ENCODE results near the gene TNNT2. TPM values are rescaled to one million over a fixed set of nuclear protein-coding genes. Genes with fewer than 3 reads are reported as not detected.

The TNNT2 gene
- total RNA-seq, 1 donor: not detected

GRCh38 chr1:201391225-201391624 lies 13.7 kb upstream of the TNNT2 start:
- H3K79me2 ChIP-seq (ENCODE audit: insufficient read depth, low read length): no peaks in the 10 kb centered on the region

GRCh38 chr1:201389051-201389450 lies 11.6 kb upstream of the TNNT2 start:
- no peak for TF ChIP-seq CTCF (IDR thresholded peaks at IDR 0.05; ENCODE audit: extremely low read depth, low read depth, low read length)
- Histone ChIP-seq H2AFZ (ENCODE audit: low read length) (no peak overlapping the region), H3K36me3 (ENCODE audit: insufficient read depth, low read length) (no peaks in the 10 kb centered on the region), H3K4me2 (ENCODE audit: insufficient read depth, low read length) (no peak overlapping the region), H3K27ac (ENCODE audit: low read depth, low read length) (no peak overlapping the region), H3K9me3 (ENCODE audit: low read depth, low read length) (no peaks in the 10 kb centered on the region), H4K20me1 (ENCODE audit: insufficient read depth, low read length) (no peaks in the 10 kb centered on the region), H3K79me2 (ENCODE audit: insufficient read depth, low read length) (no peaks in the 10 kb centered on the region), H3K4me1 (ENCODE audit: insufficient read depth, low read length) (peaks cover 11% of the 10 kb centered on the region), H3K27me3 (ENCODE audit: insufficient read depth, low read length) (peaks cover 11% of the 10 kb centered on the region), H3K4me3 (ENCODE audit: insufficient read depth, low read length) (no peak overlapping the region)
- no peak for DNase-seq (ENCODE audit: insufficient read length, low spot score, missing footprints)

More at GRCh38 chr1:201391225-201391624, 13.7 kb upstream of the TNNT2 start:
- peaks cover 19% of the 10 kb centered on the region for H3K27me3 ChIP-seq (ENCODE audit: insufficient read depth, low read length)
- TF ChIP-seq CTCF (IDR thresholded peaks at IDR 0.05; ENCODE audit: extremely low read depth, low read depth, low read length): no peak
- no peak overlapping the region for H3K4me3 ChIP-seq (ENCODE audit: insufficient read depth, low read length)
- H3K4me1 ChIP-seq (ENCODE audit: insufficient read depth, low read length): no peaks in the 10 kb centered on the region
- H3K4me2 ChIP-seq (ENCODE audit: insufficient read depth, low read length): no peak overlapping the region
- H3K27ac ChIP-seq (ENCODE audit: low read depth, low read length): no peak overlapping the region
- H3K36me3 ChIP-seq (ENCODE audit: insufficient read depth, low read length): no peaks in the 10 kb centered on the region
- DNase-seq (ENCODE audit: insufficient read length, low spot score, missing footprints): no peak
- H3K9me3 ChIP-seq (ENCODE audit: low read depth, low read length): no peaks in the 10 kb centered on the region
- H2AFZ ChIP-seq (ENCODE audit: low read length): no peak overlapping the region
- no peaks in the 10 kb centered on the region for H4K20me1 ChIP-seq (ENCODE audit: insufficient read depth, low read length)

GRCh38 chr1:201386208-201386607 lies 8.7 kb upstream of the TNNT2 start:
- Histone ChIP-seq H3K4me2 (ENCODE audit: insufficient read depth, low read length) (no peak overlapping the region), H4K20me1 (ENCODE audit: insufficient read depth, low read length) (no peaks in the 10 kb centered on the region), H3K27me3 (ENCODE audit: insufficient read depth, low read length) (peaks cover 9% of the 10 kb centered on the region), H3K79me2 (ENCODE audit: insufficient read depth, low read length) (no peaks in the 10 kb centered on the region), H3K4me1 (ENCODE audit: insufficient read depth, low read length) (peaks cover 18% of the 10 kb centered on the region), H3K9me3 (ENCODE audit: low read depth, low read length) (no peaks in the 10 kb centered on the region), H3K36me3 (ENCODE audit: insufficient read depth, low read length) (no peaks in the 10 kb centered on the region), H3K4me3 (ENCODE audit: insufficient read depth, low read length) (no peak overlapping the region), H3K27ac (ENCODE audit: low read depth, low read length) (no peak overlapping the region), H2AFZ (ENCODE audit: low read length) (no peak overlapping the region)
- DNase-seq (ENCODE audit: insufficient read length, low spot score, missing footprints): no peak
- TF ChIP-seq CTCF (IDR thresholded peaks at IDR 0.05; ENCODE audit: extremely low read depth, low read depth, low read length): no peak

- no peak overlapping the region for H3K4me2 ChIP-seq (ENCODE audit: insufficient read depth, low read length)
Measured at GRCh38 chr1:201385299-201385891, 7.9 kb upstream of the TNNT2 start.

More at GRCh38 chr1:201385299-201385891, 7.9 kb upstream of the TNNT2 start:
- no peak overlapping the region for H2AFZ ChIP-seq (ENCODE audit: low read length)
- H3K27me3 ChIP-seq (ENCODE audit: insufficient read depth, low read length): peaks cover 9% of the 10 kb centered on the region
- H3K36me3 ChIP-seq (ENCODE audit: insufficient read depth, low read length): no peaks in the 10 kb centered on the region
- H3K4me3 ChIP-seq (ENCODE audit: insufficient read depth, low read length): no peak overlapping the region
- peaks cover 18% of the 10 kb centered on the region for H3K4me1 ChIP-seq (ENCODE audit: insufficient read depth, low read length)
- no peak overlapping the region for H3K27ac ChIP-seq (ENCODE audit: low read depth, low read length)
- peak; percentile 98 for DNase-seq (ENCODE audit: insufficient read length, low spot score, missing footprints)
- H3K9me3 ChIP-seq (ENCODE audit: low read depth, low read length): no peaks in the 10 kb centered on the region
- peak; percentile 87 for TF ChIP-seq CTCF (IDR thresholded peaks at IDR 0.05; ENCODE audit: extremely low read depth, low read depth, low read length)
- no peaks in the 10 kb centered on the region for H3K79me2 ChIP-seq (ENCODE audit: insufficient read depth, low read length)
- no peaks in the 10 kb centered on the region for H4K20me1 ChIP-seq (ENCODE audit: insufficient read depth, low read length)
